Measurements from ENCODE around the gene MTX1.

DNA sequence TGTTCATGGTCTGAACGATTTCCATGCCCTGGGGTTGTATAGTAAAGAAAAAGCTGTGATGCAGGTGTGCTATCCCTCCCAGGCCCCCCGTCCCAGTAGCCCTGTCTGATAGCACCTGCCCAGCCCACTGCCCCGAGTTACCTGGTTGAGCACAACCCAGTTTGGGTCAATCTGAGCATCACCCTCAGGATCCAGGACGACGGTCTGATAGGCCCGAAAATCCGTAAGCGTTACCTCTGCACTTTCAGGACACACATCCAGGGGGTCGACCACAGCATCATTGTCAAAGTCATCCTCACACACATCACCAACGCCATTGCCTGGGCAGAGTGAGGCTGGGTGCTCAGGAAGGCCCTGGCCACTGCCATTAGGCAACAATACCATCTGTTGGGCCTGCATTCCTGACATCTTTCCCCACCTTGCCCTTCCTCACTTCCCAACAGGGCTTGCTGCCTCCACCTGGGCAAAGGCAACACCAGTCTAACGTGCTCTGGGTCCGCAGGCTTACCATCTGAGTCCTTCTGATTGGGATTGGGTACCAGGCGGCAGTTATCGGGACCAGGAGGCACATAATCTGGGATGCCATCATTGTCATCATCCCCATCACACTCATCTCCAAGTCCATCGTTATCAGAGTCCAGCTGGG, 10.5 kb upstream of the MTX1 start:
- TF ChIP-seq, protein P1, sequence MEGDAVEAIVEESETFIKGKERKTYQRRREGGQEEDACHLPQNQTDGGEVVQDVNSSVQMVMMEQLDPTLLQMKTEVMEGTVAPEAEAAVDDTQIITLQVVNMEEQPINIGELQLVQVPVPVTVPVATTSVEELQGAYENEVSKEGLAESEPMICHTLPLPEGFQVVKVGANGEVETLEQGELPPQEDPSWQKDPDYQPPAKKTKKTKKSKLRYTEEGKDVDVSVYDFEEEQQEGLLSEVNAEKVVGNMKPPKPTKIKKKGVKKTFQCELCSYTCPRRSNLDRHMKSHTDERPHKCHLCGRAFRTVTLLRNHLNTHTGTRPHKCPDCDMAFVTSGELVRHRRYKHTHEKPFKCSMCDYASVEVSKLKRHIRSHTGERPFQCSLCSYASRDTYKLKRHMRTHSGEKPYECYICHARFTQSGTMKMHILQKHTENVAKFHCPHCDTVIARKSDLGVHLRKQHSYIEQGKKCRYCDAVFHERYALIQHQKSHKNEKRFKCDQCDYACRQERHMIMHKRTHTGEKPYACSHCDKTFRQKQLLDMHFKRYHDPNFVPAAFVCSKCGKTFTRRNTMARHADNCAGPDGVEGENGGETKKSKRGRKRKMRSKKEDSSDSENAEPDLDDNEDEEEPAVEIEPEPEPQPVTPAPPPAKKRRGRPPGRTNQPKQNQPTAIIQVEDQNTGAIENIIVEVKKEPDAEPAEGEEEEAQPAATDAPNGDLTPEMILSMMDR (IDR thresholded peaks at IDR 0.05 in 2 of 3, conservative IDR thresholded peaks at IDR 0.05 in 1 of 3; ENCODE audit: borderline replicate concordance in 1 of 3, insufficient read depth in 1 of 3, low read depth in 2 of 3, low read length in 2 of 3) = no peak
- TF ChIP-seq, protein P2, sequence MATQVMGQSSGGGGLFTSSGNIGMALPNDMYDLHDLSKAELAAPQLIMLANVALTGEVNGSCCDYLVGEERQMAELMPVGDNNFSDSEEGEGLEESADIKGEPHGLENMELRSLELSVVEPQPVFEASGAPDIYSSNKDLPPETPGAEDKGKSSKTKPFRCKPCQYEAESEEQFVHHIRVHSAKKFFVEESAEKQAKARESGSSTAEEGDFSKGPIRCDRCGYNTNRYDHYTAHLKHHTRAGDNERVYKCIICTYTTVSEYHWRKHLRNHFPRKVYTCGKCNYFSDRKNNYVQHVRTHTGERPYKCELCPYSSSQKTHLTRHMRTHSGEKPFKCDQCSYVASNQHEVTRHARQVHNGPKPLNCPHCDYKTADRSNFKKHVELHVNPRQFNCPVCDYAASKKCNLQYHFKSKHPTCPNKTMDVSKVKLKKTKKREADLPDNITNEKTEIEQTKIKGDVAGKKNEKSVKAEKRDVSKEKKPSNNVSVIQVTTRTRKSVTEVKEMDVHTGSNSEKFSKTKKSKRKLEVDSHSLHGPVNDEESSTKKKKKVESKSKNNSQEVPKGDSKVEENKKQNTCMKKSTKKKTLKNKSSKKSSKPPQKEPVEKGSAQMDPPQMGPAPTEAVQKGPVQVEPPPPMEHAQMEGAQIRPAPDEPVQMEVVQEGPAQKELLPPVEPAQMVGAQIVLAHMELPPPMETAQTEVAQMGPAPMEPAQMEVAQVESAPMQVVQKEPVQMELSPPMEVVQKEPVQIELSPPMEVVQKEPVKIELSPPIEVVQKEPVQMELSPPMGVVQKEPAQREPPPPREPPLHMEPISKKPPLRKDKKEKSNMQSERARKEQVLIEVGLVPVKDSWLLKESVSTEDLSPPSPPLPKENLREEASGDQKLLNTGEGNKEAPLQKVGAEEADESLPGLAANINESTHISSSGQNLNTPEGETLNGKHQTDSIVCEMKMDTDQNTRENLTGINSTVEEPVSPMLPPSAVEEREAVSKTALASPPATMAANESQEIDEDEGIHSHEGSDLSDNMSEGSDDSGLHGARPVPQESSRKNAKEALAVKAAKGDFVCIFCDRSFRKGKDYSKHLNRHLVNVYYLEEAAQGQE (IDR thresholded peaks at IDR 0.05; ENCODE audit: low read depth) = no peak
- TF ChIP-seq POLR2AphosphoS5 (IDR thresholded peaks at IDR 0.05; ENCODE audit: low read depth, low read length) = no peak
- TF ChIP-seq EGR1 (IDR thresholded peaks at IDR 0.05; ENCODE audit: low read depth) = no peak
- no peak for TF ChIP-seq POLR2A (IDR thresholded peaks at IDR 0.05; ENCODE audit: borderline replicate concordance, extremely low read depth, insufficient read depth, insufficient read length)
- no peak for TF ChIP-seq ZNF274 (IDR thresholded peaks at IDR 0.05; ENCODE audit: low read depth, low read length)
- TF ChIP-seq EZH2 (IDR thresholded peaks at IDR 0.05) = no peak
- no peak for TF ChIP-seq RAD21 (IDR thresholded peaks at IDR 0.05; ENCODE audit: low read depth)
- TF ChIP-seq, protein P3, sequence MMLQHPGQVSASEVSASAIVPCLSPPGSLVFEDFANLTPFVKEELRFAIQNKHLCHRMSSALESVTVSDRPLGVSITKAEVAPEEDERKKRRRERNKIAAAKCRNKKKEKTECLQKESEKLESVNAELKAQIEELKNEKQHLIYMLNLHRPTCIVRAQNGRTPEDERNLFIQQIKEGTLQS (IDR thresholded peaks at IDR 0.05) = no peak
- TF ChIP-seq SRF (IDR thresholded peaks at IDR 0.05; ENCODE audit: low read depth) = no peak
- no peak for TF ChIP-seq SIN3A (IDR thresholded peaks at IDR 0.05; ENCODE audit: low read depth)
